ENCODE data around the gene STX12.
A peak's percentile ranks its signal among the peaks of the same experiment; 100 is the strongest.

STX12 gene

GRCh38 chr1:27772932-27773825 is at the start of gene STX12:
TSS of gene STX12 (plus strand) at chr1:27773219. CDS start at chr1:27773308, 89 bp downstream.
- peak; percentile 100 for DNase-seq (ENCODE audit: low read depth)

- no peak for DNase-seq (ENCODE audit: low read depth)
Observed at GRCh38 chr1:27724961-27725373, 48.1 kb upstream of the STX12 start.

DNA sequence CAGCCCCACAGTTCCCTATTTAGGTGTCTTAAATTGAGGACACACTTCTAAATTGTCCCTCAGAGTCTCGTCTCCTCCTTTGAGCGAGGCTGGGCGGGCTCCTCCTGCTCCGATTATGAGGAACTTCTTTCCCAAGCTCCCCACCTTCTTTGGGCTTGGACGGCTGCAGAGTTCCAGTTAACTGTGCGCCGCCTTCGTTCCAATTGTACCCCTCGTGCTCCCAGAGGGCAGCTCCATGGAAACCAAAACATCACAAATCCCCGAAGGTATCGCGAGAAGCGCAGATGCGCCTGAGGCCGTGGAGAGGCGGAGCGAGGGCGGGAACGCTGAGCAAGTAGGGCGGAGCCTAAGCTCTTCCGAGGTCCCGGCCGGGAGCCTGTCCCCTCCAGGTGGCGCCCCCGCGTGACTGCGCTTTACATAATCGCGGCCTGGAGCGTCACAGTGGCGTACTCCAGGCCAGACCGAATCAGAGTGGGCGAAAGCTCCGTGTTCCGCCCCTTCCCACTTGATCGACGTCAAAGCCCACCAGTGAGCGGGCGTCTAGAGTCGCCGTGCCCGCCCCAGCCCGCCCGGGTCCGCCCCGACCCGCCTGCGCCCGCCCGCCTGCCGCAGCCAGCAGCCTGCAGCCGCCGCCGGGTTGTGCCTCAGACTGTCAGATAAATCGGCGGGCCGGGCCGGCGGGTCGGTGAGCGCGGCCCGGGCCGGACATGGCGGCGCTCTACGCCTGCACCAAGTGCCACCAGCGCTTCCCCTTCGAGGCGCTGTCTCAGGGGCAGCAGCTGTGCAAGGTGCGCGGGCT is 47.4 kb upstream of the STX12 start, which contains the start of gene FAM76A:
Gene FAM76A (plus strand): TSS at position 588 of the 799 bp plus-strand sequence. CDS start 120 bp downstream, at position 708.
- peak; percentile 99 for DNase-seq (ENCODE audit: low read depth)

- DNase-seq (ENCODE audit: low read depth): peak; percentile 22
Observed at GRCh38 chr1:27726173-27727044, 46.6 kb upstream of the STX12 start.

DNA sequence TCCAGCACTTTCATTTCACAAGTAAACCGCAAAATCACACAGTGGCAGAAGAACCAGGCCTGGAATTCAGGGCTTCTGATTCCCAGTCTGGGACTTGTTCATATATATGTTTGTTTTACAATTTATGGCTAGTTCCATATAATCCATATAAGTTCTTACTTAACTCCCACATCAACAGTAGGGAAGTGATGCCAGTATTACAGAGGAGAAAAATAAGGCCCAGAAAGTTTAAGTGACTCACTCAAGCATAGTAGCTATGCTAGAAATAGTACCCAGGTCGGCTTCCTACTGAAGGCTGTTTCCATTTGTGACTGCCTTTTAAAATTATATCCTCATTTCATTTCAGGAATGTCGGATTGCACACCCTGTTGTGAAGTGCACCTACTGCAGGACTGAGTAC is 45.9 kb upstream of the STX12 start:
- DNase-seq (ENCODE audit: low read depth): peak; percentile 59

- DNase-seq (ENCODE audit: low read depth): no peak
Observed at GRCh38 chr1:27736252-27736651, 36.8 kb upstream of the STX12 start.

DNA sequence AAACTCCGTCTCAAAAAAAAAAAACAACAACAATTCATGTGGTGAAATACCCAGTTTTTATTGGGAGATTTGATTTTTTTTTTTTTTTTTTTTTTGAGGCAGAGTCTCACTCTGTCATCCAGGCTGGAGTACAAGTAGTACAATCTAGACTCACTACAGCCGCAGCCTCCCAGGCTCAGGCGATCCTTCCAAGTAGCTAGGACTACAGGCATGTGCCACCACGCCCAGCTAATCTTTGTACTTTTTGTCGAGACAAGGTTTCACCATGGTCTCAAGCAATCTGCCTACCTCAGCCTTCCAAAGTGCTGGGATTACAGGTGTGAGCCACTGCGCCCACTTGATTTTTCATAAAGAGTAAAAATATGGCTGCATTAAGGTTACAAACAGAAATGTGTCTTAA is 31.9 kb upstream of the STX12 start:
- DNase-seq (ENCODE audit: low read depth): no peak

GRCh38 chr1:27744556-27744955 is 28.5 kb upstream of the STX12 start:
- no peak for DNase-seq (ENCODE audit: low read depth)

DNA sequence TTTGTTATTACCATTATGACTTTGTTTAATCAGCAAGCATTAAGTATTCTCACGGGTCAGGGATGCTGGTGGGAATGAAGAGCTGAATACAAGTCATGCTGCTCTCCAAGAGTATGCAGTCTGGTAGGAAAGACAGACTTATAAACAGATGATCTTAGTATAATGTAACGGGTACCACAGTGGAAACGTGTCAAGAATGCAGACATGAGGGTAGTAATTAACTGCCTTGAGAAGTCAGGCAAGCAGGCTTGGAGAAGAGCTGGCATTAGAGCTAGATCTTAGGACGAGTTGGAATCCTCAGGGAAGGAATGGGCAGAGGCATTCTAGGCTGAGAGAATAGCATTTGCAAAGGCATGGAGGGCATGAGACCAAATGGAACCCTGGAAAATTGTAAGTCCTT is 27.6 kb upstream of the STX12 start:
- no peak for DNase-seq (ENCODE audit: low read depth)

GRCh38 chr1:27752360-27752759 is 20.7 kb upstream of the STX12 start:
- no peak for DNase-seq (ENCODE audit: low read depth)

GRCh38 chr1:27755286-27755685 is 17.7 kb upstream of the STX12 start:
- DNase-seq (ENCODE audit: low read depth): no peak

GRCh38 chr1:27755865-27756264 is 17.2 kb upstream of the STX12 start:
- DNase-seq (ENCODE audit: low read depth): no peak

DNA sequence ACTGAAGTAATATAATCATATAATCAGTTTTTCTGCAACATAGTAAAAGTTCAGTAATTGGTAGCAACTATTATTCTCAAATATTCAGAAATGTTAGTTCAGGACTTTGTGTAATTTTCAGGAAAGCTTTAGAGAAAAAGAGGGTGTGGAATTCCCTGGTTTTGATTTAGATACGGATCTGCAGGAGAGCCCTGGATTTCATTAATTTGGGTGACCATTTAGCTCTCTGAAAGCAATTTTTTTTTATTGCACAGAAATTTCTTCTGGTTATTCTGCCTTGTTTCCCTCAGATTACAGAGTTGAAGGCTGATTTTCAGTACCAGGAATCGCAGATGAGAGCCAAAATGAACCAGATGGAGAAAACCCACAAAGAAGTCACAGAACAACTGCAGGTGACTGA is 13.8 kb upstream of the STX12 start:
- no peak for DNase-seq (ENCODE audit: low read depth)

DNA sequence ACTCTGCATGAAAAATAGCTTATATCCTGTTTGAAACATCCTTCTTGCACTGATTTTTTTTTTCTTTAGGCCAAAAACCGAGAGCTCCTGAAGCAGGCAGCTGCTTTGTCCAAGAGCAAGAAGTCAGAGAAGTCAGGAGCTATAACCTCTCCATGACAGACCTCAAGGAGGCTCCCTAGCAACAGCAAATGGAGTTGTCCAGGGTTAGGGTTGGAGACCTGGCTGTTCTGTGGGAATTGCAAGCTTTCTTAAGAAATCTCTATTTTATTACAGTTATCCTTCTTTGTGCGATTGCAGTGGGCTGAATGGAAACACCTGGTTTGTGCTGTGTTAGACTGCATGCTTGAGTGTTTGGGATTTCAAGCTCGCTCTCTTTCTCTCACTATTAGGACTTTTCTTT is 12.6 kb upstream of the STX12 start:
- DNase-seq (ENCODE audit: low read depth): no peak

DNA sequence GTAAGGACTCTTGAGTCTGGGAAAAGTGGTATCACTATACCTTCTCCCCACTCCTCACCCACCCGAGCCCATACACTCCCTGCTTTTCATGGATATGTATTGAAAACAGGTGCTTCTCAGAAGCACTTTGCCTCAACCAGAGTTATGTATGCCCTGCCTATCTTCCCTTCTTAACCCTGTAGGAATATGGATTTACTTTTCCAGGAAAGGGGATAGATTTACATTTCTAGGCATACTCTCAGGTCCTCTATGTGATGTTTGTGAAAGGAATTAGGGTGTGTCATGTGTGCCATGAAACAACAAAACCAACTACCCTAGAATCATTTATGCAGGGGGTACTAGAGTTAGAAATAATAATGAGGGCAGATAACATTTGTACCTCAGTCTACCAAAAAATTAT is 11.0 kb upstream of the STX12 start:
- no peak for DNase-seq (ENCODE audit: low read depth)

DNA sequence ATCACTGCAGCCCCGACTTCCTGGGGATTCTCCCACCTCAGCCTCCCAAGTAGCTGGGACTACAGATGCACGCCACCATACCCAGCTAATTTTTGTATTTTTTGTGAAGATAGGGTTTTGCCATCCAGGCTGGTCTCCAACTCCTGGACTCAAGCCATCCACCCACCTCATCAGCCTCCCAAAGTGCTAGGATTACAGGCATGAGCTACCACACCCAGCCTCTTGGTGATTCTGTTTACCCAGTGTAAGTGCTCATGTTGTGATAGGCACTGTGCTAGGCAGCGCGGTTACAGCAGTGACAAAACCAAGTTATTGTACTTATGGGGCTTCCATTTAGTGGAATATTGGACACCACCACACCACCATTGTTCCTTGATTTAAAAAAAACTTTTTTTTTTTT is 9.7 kb upstream of the STX12 start:
- no peak for DNase-seq (ENCODE audit: low read depth)

DNA sequence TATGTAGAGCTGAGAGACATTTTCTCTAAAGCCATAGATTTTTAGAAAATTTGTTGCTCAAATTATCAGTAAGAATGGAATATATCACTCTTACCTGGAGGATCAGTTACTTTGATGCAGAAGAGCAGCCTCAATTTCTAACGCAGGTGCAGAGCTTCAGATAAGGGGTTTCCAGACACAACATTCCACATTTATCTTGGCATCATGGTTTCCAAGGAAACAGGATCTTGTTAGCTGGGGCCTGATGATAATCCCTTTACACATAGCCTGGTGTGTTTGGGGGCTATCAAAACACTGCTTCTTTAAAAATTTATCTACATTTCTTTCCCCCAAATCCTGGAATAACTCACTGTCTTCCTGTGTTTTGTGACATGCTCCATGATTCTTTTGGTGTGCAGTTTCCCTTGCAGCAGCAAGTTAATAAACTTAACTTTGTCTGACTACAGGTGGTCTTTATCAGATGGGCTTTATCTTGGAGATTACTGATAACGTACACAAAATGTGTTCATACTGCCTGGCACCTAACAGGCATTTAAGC is 2.7 kb upstream of the STX12 start:
- DNase-seq (ENCODE audit: low read depth): no peak

DNA sequence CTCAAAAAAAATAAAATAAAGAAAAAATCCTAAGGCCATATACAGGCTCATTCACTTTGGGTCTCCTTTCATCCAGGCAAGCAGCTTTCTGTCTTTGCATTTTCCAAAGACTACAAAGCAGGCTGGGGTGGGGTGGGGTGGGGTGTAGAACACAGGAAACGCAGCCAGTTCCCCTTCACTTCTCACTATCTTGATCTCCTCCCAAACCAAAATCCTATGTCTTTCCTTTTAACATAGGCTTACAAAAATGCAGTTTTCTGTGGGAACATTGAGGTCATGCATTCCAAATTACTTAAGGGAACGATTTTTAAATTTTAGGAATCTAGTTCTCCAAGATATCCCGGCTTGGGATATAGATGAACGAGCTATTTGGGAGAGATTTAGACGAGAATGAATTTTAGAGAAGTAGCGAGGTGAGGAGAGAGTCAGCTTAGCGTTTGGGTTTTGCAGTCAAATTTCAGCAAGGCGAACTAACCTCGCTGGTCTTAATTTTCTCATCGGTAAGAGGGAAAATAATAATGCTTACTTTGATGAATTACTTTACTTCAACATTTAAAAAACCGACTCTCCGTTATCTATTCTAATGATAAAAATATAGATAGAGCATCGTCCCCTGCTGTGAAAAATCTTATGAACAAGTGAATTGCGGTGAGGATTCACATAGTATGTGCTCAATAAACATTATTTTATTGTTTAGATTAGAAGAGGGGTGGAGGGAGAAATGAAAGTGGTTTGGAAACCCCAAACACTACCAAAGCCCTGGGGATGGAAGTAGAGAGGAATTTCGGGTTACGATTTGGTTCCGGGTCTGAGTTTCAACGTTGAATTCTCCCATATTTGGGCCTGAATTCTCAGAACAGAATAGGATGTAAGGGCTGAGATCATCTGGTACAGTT is 735 bp upstream of the STX12 start:
- DNase-seq (ENCODE audit: low read depth): no peak

DNA sequence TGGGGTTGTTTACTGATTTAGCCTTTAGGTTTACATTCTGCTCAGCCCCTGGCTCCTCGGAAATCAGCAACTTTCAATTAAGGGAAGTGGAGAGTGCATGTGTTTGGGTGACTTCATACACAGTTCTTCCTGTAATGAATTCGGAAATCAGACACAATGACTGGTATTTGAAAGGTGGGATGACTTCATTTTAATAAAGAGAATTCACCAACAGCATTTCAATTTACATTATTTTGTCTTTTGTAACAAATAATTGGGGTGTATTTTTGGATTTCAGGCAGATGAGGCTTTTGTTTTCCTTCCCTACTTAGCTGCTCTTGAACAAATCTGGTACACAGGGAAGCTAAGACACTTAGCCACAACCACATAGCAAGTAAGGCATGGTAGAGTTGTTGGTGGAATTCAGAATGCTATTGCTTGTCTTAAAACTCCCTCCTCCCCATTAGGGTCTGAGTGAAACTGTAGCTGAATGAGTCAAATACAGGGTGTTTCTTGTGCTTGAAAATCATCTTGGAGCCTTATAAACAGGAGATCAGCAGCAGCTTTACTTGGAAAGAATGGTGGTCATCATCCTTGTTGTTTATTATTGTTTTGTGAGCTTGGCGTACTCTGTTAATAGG is 917 bp downstream of the STX12 start:
- peak; percentile 60 for DNase-seq (ENCODE audit: low read depth)

GRCh38 chr1:27774654-27775053 is 1.6 kb downstream of the STX12 start:
- no peak for DNase-seq (ENCODE audit: low read depth)

All from iris pigment epithelial cell (primary cell).